Measurements from ENCODE around the gene GRB7. TPM values are rescaled to one million over a fixed set of nuclear protein-coding genes. Genes with fewer than 3 reads are reported as not detected.

The GRB7 gene
- total and polyA plus RNA-seq, 9 of the 15 experiments (the other 6 are each of a cell fraction or from before 2014, with no cell fraction given): 0.04 to 6.2 (median 2.2) TPM

GRCh38 chr17:39716879-39717536 is 20.7 kb upstream of the GRB7 start (continued):
- TF ChIP-seq, protein P1, sequence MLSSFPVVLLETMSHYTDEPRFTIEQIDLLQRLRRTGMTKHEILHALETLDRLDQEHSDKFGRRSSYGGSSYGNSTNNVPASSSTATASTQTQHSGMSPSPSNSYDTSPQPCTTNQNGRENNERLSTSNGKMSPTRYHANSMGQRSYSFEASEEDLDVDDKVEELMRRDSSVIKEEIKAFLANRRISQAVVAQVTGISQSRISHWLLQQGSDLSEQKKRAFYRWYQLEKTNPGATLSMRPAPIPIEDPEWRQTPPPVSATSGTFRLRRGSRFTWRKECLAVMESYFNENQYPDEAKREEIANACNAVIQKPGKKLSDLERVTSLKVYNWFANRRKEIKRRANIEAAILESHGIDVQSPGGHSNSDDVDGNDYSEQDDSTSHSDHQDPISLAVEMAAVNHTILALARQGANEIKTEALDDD (IDR thresholded peaks at IDR 0.05): no peak
- no peak for TF ChIP-seq POLR3A (IDR thresholded peaks at IDR 0.05; ENCODE audit: borderline replicate concordance, extremely low read depth, insufficient read depth, insufficient read length)
- TF ChIP-seq, protein P2, sequence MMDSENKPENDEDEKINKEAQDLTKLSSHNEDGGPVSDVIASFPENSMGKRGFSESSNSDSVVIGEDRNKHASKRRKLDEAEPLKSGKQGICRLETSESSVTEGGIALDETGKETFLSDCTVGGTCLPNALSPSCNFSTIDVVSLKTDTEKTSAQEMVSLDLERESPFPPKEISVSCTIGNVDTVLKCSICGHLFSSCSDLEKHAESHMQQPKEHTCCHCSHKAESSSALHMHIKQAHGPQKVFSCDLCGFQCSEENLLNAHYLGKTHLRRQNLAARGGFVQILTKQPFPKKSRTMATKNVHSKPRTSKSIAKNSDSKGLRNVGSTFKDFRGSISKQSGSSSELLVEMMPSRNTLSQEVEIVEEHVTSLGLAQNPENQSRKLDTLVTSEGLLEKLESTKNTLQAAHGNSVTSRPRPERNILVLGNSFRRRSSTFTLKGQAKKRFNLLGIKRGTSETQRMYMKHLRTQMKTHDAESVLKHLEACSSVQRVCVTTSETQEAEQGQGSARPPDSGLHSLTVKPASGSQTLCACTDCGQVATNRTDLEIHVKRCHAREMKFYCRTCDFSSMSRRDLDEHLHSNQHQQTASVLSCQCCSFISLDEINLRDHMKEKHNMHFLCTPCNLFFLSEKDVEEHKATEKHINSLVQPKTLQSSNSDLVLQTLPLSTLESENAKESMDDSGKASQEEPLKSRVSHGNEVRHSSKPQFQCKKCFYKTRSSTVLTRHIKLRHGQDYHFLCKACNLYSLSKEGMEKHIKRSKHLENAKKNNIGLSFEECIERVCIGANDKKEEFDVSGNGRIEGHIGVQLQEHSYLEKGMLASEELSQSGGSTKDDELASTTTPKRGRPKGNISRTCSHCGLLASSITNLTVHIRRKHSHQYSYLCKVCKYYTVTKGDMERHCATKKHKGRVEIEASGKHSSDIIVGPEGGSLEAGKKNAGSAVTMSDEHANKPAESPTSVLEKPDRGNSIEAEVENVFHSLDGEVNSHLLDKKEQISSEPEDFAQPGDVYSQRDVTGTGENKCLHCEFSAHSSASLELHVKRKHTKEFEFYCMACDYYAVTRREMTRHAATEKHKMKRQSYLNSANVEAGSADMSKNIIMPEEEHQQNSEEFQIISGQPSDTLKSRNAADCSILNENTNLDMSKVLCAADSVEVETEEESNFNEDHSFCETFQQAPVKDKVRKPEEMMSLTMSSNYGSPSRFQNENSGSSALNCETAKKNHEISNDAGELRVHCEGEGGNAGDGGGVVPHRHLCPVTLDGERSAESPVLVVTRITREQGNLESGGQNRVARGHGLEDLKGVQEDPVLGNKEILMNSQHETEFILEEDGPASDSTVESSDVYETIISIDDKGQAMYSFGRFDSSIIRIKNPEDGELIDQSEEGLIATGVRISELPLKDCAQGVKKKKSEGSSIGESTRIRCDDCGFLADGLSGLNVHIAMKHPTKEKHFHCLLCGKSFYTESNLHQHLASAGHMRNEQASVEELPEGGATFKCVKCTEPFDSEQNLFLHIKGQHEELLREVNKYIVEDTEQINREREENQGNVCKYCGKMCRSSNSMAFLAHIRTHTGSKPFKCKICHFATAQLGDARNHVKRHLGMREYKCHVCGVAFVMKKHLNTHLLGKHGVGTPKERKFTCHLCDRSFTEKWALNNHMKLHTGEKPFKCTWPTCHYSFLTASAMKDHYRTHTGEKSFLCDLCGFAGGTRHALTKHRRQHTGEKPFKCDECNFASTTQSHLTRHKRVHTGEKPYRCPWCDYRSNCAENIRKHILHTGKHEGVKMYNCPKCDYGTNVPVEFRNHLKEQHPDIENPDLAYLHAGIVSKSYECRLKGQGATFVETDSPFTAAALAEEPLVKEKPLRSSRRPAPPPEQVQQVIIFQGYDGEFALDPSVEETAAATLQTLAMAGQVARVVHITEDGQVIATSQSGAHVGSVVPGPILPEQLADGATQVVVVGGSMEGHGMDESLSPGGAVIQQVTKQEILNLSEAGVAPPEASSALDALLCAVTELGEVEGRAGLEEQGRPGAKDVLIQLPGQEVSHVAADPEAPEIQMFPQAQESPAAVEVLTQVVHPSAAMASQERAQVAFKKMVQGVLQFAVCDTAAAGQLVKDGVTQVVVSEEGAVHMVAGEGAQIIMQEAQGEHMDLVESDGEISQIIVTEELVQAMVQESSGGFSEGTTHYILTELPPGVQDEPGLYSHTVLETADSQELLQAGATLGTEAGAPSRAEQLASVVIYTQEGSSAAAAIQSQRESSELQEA (IDR thresholded peaks at IDR 0.05; ENCODE audit: low read depth): no peak
- TF ChIP-seq RB1 (IDR thresholded peaks at IDR 0.05; ENCODE audit: low read depth): no peak

All from K562 (cell line).